Endothelial cell of umbilical vein (primary cell): ENCODE results near the gene PEX7.

Experiments used
- TF ChIP-seq, protein P1 (sequence below), 2 donors: IDR thresholded peaks; 1 replicate in 1 of 2; 2 replicates in 1 of 2; pipeline ENCODE4 v1.5.1; 2011; ENCODE audit warnings: low read length in 2 of 2, mild to moderate bottlenecking in 2 of 2, moderate library complexity in 2 of 2, control low read depth in 1 of 2, inconsistent platforms in 1 of 2, low read depth in 1 of 2; ENCODE audit not compliant: insufficient read depth in 1 of 2; ENCODE audit errors: extremely low read depth in 1 of 2
- TF ChIP-seq, protein P2 (sequence below): IDR thresholded peaks from 2 replicates; pipeline ENCODE4 v1.6.1; 2011; ENCODE audit not compliant: insufficient read depth, insufficient read length

DNA sequence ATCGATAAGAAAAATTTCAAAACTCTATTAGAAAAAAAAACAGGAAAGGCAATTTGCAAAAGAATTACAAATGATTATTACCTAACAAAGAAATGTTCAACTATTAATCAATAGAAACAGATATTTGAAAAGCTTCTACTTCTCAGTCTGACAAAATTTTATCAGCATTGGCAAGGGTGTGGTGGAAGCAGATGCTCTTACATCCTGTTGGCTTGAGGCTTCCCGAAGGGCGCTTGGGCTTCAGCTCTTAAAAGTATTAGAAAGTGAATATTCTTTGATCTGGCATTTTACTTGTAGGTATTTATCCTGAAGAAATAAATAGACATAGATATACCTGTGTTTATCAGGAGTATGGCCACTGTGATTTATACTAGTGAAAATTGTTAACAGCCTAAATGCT lies 138.4 kb downstream of the PEX7 start:
- TF ChIP-seq, protein P1, sequence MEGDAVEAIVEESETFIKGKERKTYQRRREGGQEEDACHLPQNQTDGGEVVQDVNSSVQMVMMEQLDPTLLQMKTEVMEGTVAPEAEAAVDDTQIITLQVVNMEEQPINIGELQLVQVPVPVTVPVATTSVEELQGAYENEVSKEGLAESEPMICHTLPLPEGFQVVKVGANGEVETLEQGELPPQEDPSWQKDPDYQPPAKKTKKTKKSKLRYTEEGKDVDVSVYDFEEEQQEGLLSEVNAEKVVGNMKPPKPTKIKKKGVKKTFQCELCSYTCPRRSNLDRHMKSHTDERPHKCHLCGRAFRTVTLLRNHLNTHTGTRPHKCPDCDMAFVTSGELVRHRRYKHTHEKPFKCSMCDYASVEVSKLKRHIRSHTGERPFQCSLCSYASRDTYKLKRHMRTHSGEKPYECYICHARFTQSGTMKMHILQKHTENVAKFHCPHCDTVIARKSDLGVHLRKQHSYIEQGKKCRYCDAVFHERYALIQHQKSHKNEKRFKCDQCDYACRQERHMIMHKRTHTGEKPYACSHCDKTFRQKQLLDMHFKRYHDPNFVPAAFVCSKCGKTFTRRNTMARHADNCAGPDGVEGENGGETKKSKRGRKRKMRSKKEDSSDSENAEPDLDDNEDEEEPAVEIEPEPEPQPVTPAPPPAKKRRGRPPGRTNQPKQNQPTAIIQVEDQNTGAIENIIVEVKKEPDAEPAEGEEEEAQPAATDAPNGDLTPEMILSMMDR (IDR thresholded peaks at IDR 0.05; ENCODE audit: extremely low read depth in 1 of 2, insufficient read depth in 1 of 2, low read depth in 1 of 2, low read length in 2 of 2): no peak
- TF ChIP-seq, protein P2, sequence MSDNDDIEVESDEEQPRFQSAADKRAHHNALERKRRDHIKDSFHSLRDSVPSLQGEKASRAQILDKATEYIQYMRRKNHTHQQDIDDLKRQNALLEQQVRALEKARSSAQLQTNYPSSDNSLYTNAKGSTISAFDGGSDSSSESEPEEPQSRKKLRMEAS: no peak
